Right renal pelvis (tissue), 4 donors: ENCODE results near the gene RITA1. TPM values are rescaled to one million over a fixed set of nuclear protein-coding genes. Genes with fewer than 3 reads are reported as not detected.
"Not testable (repeated sequence)": the region's sequence is repeated elsewhere in the genome, so short reads cannot be mapped to it uniquely, and the experiment has no call there.

Source experiments
- DNase-seq, 4 donors: peaks; one replicate each; pipeline ENCODE4 v3.0.0-alpha.2; 2013; ENCODE audit warnings: low read depth in 4 of 4, low spot score in 3 of 4, missing footprints in 1 of 4
- polyA plus RNA-seq, 4 donors: library from polyadenylated mRNA; unstranded; fragments of 120-200 nt; gene quantifications; one replicate each; pipeline ENCODE4 v1.2.1, GENCODE V29; 2013; ENCODE audit not compliant: insufficient read length in 4 of 4

The RITA1 gene, protein sequence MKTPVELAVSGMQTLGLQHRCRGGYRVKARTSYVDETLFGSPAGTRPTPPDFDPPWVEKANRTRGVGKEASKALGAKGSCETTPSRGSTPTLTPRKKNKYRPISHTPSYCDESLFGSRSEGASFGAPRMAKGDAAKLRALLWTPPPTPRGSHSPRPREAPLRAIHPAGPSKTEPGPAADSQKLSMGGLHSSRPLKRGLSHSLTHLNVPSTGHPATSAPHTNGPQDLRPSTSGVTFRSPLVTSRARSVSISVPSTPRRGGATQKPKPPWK
- 10 to 100 TPM; 16.5 to 22.1 (median 17.3) TPM for polyA plus RNA-seq

DNA sequence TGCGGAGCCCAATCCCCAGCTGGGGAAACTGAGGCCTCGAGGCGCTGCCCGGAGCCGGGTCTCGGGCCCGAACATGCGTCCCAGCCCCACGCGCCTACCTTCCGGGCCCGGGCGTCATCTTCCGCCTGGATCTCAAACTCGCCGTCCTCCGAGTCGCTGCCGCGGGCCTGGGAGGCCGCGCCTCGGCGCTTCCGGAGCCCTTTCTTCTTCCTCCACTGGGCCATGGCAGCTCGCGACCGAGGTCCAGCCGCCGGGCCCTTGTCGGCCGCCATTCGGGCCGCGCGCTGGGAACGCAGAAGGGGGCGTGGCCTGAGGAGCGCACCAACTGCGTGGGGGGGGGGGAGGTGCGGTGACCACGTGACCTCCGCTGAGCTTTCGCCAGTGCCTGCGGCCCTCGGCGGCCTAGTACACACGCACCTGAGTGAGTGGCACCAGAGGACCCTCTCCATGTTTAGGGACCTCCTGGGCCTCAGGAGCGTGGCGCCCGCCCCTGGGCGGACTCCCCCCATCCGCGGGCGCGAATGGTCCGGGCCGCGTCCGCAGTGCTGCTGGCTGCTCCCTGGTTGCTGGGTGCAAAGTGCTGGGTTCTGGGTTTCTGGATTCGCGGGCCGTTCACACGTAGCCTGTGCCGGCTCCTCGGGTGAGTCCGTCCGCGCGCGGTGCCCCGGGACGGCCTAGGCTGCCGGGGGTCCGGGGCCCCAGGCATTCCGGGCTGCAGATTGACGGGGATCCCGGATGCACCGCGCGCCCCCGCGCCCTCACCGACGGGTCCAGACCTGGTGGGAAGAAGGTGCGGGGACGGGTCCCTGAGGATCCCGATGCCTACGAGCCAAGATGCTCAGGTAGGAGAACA lies at the start of gene RITA1, which contains the start of gene DDX54:
Gene RITA1 (plus strand): TSS at position 542 of the 853 bp plus-strand sequence. CDS start 1,026 bp downstream, outside the sequence.
Gene DDX54 (minus strand): TSS at position 299 of the 853 bp plus-strand sequence. CDS start 27 bp downstream, at position 272.
- DNase-seq = peak; percentile 56 to 91 (median 71)

DNA sequence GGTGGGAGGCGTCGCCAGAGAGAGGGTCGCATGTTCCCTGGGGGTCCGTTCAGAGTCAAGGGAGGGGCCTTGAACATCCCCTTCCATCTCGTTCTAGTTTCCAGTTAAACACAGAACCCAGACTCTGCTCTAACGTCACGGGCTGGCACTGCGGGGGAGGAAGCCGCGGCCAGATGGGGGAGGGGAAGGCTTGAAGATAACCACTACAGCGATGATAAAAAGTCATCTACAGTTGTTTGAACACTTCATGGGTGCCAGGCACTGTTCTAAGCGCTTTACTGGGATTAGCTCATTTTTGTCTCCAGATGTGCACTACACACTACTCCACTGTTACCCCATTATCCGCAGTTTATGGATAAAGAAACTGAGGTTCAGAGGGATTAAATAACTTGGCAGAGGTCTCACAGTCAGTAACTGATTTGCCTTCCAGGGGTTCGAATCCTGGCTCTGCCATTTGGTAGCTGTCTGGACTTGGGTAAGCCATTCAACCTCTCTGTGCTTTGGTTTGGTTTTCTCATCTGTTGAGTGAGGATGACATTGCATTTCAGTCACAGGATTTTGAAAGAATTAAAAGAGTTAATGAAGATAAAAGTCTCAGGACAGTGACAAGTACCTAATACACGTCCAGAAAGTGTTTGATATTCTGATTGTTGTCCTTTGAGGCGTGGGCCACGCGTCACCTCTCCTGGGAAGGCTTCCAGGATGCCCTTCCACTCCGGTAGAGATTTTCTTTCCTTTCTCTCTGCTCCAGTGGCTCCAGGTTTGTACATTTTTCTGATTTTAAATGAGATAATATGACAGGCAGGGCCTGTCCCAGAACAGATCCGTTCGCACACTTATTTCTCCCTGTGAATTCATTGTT lies 49.2 kb upstream of the RITA1 start:
- no peak for DNase-seq

DNA sequence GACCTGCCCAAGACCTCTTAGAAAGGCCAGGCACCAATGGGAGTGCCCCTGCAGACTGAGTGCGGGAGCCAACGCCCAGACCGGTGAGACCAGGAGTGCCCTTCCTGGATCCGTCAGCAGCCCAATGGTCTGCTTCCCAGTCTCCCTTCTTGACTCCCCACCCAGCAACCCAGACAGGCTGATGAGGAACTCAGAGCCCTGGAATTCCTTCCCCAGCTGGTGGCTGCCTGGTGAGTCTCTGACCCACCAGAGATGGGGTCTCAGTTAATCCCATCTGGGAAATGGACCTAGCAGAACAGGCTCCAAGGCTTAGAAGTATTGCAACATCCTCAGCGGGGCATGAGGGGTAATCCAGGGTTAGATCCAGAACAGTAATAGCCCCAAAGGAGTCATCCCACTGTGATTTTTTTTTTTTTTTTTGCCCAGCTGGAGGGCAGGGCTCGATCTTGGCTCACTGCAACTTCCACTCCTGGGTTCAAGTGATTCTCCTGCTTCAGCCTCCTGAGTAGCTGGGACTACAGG lies 48.5 kb upstream of the RITA1 start:
- no peak for DNase-seq

DNA sequence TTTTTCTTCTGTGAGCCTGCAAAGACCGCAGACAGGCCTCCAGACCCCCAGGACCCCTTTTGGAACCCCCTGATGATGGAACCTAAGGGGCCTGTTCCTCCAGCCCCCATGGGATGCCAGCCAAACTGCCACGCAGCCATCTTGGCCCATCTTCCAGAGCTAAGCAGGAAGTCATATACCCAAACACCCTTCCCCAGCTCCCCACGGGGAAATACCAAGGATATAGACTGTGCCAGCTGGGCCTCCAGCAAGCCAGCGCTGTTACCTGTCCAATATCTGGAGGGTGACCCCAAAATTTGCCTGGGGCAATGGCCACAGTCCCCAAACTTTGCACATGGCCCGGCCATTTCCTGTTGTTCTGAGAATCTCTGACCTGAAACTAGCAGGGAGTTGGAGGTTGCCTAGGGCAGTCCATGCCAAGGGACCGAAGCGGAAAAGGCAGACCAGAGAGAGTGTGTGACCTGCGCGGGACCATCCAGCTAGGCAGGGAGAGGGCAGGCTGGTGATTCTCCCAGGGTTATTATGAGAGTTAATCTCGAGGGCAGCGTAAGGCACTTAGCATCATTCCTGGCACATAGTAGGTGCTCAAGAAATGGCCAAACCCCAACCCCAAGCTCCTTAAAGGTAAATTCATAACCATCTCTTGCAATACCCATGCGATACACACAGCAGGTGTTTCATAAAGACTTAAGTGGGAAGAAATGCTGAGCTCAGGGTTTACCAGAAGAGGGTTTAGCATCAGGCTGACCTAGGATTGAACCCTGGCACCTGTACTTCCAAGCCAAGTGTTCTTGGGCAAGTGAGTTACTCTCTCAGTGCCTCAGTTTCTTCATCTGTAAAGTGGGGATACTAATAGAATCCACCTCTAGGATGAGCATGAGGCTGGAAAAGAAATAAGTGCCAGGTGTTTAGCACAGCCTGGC lies 47.4 kb upstream of the RITA1 start:
- DNase-seq = no peak

DNA sequence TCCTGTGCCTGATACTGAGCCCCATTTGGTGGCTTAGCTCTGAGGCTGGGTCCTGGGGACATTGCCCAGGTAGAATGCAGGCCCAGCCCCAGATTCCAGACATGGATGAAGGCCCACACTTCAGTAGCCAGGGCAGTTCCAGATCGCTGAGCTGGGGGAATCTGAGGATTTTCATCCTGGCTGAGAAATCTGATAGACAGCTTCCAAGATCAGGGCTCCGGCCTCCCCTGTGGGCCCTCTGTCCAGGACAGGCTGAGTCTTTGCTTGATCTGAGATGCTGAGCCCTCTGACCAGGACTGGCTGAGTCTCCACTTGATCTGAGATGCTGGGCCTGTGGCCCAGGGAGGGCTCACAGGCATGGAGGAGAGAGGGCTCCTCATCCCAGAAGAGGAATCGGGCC lies 46.7 kb upstream of the RITA1 start:
- no peak for DNase-seq

DNA sequence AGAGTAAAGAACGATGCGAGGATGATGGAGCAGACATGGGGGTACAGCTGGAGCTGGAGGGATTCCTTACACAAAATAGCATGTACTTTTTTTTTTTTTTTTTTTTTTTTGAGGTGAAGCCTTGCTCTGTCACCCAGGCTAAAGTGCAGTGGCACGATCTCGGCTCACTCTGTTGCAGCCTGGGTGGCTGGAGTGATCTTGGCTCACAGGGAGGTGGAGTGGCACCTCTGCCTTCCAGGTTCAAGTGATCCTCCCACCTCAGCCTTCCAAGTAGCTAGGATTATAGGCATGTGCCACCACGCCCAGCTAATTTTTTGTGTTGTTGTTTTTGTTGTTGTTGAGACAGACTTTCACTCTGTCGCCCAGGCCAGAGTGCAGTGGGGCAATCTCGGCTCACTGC lies 44.8 kb upstream of the RITA1 start:
- DNase-seq = no peak

DNA sequence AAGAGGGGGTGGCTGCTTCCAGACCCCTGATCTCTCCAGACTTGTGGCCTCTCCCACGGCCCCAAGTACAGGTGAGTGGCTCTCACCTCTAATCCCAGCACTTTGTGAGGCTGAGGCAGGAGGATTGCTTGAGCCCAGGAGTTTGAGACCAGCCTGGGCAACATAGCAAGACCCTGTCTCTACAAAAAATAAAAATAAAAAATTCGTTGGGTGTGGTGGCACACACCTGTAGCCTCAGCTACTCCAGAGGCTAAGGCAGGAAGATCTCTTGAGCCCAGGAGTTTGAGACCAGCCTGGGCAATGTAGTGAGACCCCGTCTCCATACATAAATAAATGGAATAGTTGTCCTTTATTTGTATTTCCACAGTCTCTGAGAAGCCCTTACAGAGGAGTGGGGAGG lies 43.8 kb upstream of the RITA1 start:
- not testable (repeated sequence) for DNase-seq

DNA sequence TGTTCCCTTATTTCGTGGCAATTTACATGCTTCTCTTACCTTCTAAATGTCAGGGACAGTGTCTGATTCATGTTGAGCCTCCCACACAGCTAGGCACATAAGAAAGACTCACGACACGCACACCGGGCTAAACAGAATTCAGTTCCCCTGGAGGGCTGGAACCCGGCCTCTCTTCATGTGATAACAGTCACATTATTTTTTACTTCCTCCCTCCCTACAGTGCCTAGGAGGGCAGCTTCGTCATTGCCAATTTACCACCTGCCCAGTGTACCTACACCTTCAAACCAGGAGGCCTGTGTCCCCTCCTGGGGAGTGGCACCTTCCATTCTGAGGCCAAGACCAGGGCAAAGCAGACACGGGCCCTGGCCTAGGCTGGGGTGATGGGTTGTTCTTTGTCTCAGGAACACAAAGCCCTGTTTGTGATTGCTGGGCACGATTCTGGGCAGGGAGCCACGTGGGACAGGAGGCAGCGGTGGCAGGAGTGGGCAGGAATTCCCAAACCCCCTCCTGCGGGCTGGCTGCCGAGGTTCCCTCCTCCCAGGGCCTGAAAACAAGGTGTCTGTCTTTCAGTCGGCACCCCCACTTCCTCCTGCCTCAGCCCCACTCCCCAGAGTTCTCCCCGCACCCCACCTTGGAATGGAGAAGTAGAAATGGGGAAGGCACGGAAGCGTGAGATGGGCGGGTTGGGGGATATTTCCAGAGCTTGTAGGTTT lies 43.2 kb upstream of the RITA1 start:
- no peak for DNase-seq

DNA sequence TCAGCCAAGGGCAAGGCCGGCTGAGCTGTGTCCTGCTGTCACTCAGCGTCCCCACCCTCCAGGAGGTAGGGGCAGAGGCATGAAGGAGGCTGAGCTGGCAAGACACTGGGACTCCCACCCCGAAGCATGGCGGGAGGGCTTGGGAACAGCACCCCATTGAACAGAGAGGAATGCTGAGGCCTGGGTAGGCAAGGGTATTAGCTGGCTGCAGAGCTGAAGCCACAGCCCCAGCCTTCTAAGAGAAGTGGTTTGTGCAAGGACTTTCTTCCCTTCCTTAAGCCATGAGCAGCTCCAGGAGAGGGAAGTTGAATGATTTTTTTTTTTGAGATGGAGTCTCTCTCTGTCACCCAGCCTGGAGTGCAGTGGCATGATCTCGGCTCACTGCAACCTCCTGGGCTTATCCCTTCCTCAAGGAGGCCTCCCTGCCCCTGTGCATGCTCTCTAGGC lies 42.6 kb upstream of the RITA1 start:
- DNase-seq = no peak

DNA sequence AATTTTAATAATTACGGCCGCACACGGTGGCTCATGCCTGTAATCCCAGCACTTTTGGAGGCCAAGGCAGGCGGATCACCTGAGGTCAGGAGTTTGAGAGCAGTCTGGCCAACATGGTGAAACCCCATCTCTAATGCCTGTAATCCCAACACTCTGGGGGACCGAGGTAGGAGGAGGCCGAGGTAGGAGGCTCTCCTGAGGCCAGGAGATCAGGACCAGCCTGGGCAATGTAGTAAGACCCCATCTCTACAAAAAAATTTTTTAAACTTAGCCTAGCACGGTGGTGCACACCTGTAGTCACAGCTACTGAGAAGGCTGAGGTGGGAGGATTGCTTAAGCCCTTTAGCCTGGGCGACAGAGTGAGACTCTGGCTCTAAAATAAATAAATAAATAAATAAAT lies 41.6 kb upstream of the RITA1 start:
- DNase-seq = no peak

DNA sequence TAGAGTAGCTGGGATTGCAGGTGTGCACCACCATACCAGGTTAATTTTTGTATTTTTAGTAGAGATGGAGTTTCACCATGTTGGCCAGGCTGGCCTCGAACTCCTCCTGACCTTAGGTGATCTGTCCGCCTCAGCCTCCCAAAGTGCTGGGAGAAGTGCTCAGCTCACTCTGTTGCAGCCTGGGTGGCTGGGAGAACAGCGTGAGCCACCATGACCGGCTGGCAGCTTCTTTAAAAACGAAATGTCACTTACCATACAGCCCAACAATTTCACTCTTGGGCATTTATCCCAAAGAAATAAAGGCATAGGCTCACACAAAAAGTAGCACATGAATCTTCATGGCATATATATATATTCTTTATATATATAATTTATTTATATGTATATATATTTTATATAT lies 40.7 kb upstream of the RITA1 start:
- no peak for DNase-seq

DNA sequence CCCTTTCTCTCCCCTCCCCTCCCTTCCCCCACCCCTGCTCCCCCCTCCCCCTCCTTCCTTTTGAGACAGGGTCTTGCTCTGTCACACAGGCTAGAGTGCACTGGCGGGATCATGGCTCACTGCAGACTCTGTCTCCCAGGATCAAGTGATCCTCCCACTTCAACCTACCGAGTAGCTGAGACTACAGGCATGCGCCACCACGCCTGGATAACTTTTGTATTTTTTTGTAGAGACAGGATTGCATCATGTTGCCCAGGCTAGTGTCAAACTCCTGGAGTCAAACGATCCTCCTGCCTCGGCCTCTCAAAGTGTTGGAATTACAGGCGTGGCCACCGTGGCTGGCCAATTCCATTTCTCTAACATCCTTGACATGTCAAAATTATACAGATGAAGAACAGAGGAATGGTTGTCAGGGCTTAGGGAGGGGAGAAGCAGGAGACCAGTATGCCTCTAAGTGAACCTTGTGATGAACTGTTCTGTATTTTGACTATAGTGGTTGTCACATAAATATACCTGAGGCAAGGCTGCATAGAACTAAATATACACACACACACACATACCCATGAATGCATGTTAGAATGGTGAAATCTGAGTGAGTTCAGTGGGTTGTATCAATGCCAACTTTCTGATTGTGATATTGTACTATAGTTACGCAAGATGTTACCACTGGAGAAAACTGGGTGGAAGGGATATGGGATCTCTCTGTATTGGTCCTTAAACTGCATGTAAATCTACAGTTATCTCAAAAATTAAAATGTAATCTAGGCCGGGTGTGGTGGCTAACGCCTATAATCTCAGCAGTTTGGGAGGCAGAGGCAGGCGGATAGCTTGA lies 39.6 kb upstream of the RITA1 start:
- no peak for DNase-seq

DNA sequence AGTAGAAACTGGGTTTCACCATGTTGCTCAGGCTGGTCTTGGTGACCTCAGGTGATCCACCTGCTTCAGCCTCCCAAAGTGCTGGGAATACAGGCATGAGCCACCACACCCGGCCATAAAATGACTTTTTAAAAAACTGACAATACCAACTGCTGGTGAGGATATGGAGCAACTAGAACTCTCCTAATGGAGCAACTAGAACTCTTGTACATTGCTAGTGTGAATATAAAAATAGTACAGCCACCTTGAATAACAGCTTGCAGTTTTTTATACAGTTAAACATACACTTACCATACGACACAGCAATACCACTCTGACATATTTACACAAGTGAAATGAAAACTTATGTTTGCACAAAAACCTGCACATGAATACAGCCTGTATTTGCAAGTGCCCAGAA lies 38.5 kb upstream of the RITA1 start:
- DNase-seq = no peak

DNA sequence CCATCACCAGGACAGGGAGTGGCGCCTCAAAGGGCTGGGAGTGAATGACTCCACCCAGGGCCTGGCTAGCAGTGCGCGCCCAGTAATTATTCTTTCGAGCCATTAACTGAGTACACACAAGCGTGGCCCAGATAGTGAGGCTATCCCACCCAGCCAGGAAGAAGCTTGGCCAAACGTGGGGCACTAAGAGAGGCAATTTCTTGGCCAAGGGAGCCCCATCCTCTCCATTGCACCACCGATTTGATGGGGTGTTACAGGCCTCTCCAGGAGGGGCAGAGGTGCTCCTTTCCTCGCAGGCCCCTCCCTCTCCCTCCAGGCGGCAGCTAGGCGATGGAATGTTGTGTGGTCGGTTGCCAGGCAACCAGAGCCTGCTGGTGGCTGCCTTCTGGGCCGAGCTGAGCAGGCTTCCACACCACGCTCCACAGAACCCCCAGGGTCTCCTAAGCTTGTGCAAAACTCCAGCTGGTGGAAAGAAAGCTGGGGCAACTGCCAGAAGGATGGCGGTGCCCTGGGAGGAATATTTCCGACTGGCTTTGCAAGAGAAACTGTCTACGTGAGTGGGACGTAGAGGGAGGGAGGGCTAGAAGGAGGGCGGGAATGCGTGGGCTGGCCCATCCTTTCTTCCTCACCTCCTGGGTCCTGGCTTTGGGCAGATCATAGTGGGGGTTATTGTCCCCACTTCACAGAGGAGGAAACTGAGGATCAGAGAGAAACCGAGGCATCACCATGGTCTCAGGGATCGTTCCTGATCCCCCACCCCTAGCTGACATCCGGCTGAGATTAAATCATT lies 36.0 kb upstream of the RITA1 start, which contains the start of gene CFAP73:
Gene CFAP73 (plus strand): TSS at position 364 of the 790 bp plus-strand sequence. CDS start 134 bp downstream, at position 498.
- DNase-seq = peak; percentile 80 to 89 (median 83)

DNA sequence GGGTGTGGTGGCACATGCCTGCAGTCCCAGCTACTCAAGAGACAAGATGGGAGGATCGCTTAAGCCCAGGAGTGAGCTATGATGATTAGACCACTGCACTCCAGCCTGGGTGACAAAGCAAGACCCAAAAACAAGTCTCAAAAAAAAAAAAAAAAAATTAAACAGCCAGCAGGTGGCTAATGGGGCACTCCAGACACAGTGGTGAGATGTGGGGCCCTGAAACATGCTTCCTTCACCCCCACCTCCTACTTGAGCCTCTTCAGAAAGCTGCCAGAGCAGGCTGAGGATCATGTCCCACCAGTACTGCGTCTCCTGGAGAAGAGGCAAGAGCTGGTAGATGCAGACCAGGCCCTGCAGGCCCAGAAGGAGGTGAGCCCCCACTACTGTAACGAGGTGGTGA lies 33.9 kb upstream of the RITA1 start:
- DNase-seq = no peak

DNA sequence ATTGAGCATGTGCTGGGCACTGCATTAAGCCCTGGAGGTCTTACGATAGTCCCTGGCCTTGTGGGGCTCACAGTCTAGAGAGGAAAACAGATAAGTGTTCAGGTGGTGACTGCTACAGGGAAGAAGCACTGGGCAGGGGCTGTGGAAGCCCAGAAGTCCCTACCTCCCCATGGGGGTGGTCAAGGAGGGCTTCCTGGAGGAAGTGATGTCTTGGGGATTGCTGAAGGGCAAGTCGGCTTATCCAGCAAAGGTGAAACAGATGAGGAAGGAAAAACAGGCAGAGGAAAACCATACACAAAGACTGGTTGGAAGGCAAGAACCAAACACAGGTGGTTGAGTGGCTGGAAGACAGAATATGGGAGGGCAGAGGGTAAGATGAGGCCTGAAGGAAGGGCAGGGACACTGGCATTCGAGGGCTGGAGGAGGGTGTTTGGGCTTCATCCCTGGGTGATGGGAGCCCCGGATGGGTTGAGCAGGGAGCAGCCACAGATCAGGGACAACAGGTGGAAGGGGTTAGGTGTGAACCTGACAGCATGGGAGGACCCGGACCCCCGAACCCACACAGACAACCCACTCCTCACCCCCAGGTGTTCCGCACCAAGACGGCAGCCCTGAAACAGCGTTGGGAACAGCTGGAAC lies 33.2 kb upstream of the RITA1 start:
- no peak for DNase-seq
